ENCODE measurements around the gene MAGT1. TPM values are rescaled to one million over a fixed set of nuclear protein-coding genes. Genes with fewer than 3 reads are reported as not detected.
A peak's percentile ranks its signal among the peaks of the same experiment; 100 is the strongest.

MAGT1 gene
- total RNA-seq, 6 experiments from 2014 or later, result 54.8 to 78.3 (median 65.9) TPM

DNA sequence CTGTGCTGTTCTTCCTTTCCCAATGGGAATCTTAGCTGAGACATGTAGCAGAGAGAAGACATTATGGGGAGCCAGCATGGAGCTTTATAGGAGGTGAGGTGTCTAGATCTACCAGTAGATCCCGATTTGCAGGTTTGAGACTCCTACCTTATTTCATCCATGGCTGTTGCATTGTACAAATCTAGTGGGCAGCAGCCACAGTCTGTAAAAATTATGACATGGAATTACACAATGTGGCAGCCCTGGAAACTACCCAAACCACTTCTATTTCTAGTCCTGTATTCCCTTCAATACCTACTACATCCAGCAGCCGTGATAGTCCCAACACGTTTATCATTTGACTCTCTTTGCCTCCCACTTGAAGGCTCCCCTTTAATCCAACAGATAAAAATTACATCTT, 23.3 kb upstream of the MAGT1 start:
- Histone ChIP-seq H3K4me1 (no peaks in the 10 kb centered on the region), H3K4me3 (no peak overlapping the region), H3K27me3 (no peaks in the 10 kb centered on the region), H3K9me3 (no peaks in the 10 kb centered on the region), H3K27ac (no peak overlapping the region), H3K36me3 (no peaks in the 10 kb centered on the region)
- DNase-seq (no peak), ATAC-seq (peak in 2 of 4 donors; percentile 37 to 64)
- TF ChIP-seq, protein P1, sequence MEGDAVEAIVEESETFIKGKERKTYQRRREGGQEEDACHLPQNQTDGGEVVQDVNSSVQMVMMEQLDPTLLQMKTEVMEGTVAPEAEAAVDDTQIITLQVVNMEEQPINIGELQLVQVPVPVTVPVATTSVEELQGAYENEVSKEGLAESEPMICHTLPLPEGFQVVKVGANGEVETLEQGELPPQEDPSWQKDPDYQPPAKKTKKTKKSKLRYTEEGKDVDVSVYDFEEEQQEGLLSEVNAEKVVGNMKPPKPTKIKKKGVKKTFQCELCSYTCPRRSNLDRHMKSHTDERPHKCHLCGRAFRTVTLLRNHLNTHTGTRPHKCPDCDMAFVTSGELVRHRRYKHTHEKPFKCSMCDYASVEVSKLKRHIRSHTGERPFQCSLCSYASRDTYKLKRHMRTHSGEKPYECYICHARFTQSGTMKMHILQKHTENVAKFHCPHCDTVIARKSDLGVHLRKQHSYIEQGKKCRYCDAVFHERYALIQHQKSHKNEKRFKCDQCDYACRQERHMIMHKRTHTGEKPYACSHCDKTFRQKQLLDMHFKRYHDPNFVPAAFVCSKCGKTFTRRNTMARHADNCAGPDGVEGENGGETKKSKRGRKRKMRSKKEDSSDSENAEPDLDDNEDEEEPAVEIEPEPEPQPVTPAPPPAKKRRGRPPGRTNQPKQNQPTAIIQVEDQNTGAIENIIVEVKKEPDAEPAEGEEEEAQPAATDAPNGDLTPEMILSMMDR (IDR thresholded peaks at IDR 0.05), result no peak
- TF ChIP-seq POLR2A (IDR thresholded peaks at IDR 0.05), result no peak
- intact Hi-C loops (cut with DNase I), result no loop called here
- WGBS (ENCODE audit: insufficient coverage, low coverage, low lambda C conversion rate, missing lambda C conversion rate), result 21% methylated on average over 3 of the region's 3 CpGs

DNA sequence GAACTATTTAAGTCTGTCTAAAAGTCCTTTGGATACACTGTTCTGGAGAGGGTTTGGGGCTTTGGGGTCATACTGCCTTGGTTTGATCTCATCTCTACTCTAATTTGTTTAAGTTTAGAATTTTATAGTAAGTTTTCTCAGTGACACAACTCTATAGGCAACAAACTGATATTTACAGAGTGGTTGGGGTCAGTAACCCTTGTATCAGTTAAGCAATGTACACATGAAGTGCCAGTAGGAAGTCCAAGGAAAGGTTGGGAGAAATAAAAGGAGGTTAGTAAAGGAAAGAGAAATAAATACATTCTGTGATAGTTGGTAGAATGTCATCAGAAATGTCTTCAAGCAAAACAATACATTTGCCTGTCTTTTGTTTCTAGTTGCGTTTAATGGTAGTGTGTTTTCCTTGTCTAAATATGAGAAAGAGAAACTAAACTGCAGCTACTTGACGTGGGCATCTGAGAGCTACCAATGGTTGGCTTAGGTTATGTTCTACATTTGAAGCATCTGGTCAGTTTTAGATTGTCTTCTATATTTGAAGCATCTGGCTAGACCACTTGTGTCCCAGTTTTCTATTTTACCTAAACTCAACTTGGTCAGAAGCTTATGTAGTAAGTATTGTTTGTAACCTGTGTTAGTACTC, 22.2 kb upstream of the MAGT1 start:
- WGBS (ENCODE audit: insufficient coverage, low coverage, low lambda C conversion rate, missing lambda C conversion rate), result 17% methylated on average over 2 of the region's 2 CpGs
- H3K36me3 ChIP-seq, result no peaks in the 10 kb centered on the region
- no peak for DNase-seq
- H3K9me3 ChIP-seq, result no peaks in the 10 kb centered on the region
- H3K4me1 ChIP-seq, result no peaks in the 10 kb centered on the region
- intact Hi-C loops (cut with DNase I), result no loop called here
- peak; percentile 28 to 58 (median 36) for ATAC-seq
- H3K4me3 ChIP-seq, result no peak overlapping the region
- TF ChIP-seq, protein P1 (IDR thresholded peaks at IDR 0.05), result no peak
- TF ChIP-seq POLR2A (IDR thresholded peaks at IDR 0.05), result no peak
- no peak overlapping the region for H3K27ac ChIP-seq
- no peaks in the 10 kb centered on the region for H3K27me3 ChIP-seq

DNA sequence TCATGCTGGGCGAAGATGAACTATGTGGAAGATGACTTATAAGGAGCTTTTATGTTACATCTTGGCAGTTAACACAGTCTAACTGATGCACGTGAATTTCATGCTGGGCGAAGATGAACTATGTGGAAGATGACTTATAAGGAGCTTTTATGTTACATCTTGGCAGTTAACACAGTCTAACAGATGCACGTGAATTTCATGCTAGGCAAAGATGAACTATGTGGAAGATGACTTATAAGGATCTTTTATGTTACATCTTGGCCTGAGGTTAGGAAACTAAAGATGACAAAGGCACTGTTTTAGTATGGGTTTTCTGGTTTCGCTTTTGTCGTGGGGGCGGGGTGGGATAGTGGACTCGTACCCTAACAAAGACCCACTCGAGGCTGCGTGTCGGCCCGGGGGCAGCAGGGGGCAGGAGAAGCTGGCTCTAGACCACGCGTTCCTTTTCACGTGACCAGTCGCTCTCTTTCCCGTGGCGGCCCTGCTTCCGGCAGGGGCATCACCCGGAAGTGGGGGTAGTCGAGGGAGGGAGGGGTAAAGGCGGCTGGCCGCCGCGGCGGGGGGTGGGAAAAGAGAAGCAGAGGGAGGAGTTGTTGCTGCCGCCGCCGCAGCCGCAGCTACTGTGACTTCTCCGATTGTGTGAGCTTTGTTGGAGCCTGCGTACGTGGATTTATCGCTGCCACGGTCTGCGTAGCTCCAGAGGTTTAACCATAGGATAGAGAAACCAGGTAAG, 15.0 kb upstream of the MAGT1 start, which contains the start of gene ATP7A:
Gene ATP7A (plus strand): TSS at position 586 of the 733 bp plus-strand sequence. CDS start 60,949 bp downstream, outside the sequence.
- peaks cover 0 to 5% of the 10 kb centered on the region in 2 donors for H3K27me3 ChIP-seq
- H3K27ac ChIP-seq, result peak within 1 kb of the TSS; percentile 52 to 67 (median 62)
- intact Hi-C loops (cut with DNase I), result no loop called here
- H3K9me3 ChIP-seq, result no peaks in the 10 kb centered on the region
- DNase-seq (peak; percentile 87 to 92 (median 91)), ATAC-seq (peak; percentile 97 to 99 (median 97))
- no peaks in the 10 kb centered on the region for H3K36me3 ChIP-seq
- no peaks in the 10 kb centered on the region for H3K4me1 ChIP-seq
- TF ChIP-seq POLR2A (IDR thresholded peaks at IDR 0.05), result peak; percentile 28
- TF ChIP-seq, protein P1 (IDR thresholded peaks at IDR 0.05), result peak; percentile 34 to 51 (median 39)
- H3K4me3 ChIP-seq, result peak within 1 kb of the TSS; percentile 23 to 53 (median 48)
- WGBS (ENCODE audit: insufficient coverage, low coverage, low lambda C conversion rate, missing lambda C conversion rate), result 23% methylated on average over 17 of the region's 36 CpGs

DNA sequence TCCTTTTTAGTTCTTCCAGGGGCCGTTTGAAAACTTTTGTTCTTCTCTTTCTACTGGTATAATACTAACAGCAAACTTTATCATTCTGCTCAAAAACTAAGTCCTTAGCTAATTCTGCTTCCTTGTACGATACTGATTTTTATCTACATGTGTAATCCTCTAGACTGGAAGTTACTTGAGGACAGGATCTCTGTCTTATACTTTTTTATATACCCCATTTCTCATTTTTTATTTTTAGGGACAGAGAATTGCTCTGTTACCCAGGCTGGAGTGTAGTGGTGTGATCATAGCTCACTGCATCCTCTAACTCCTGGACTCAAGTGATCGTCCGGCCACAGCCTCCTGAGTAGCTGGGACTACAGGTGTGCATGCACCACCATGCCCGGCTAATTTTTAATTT, 6.3 kb upstream of the MAGT1 start:
- Histone ChIP-seq H3K9me3 (no peaks in the 10 kb centered on the region), H3K27ac (no peak overlapping the region), H3K4me1 (no peaks in the 10 kb centered on the region), H3K27me3 (no peaks in the 10 kb centered on the region), H3K36me3 (peaks cover 0 to 9% (median 0%) of the 10 kb centered on the region in 4 donors), H3K4me3 (no peak overlapping the region)
- ATAC-seq (no peak), DNase-seq (no peak)
- WGBS (ENCODE audit: insufficient coverage, low coverage, low lambda C conversion rate, missing lambda C conversion rate), result 63% methylated on average over 3 of the region's 5 CpGs
- intact Hi-C loops (cut with DNase I), result no loop called here
- TF ChIP-seq POLR2A (IDR thresholded peaks at IDR 0.05), result no peak
- TF ChIP-seq, protein P1 (IDR thresholded peaks at IDR 0.05), result no peak
